VCaP (cell line): ENCODE results near the gene WWTR1.

Experiments
- H3K27ac ChIP-seq: fragments of 450-650 bp; 2 replicates; pipeline ENCODE4 v1.5.1; 2017
- CTCF ChIP-seq: fragments of 450-650 bp; conservative IDR thresholded peaks from 2 replicates; pipeline ENCODE4 v1.5.1; 2017; ENCODE audit warnings: mild to moderate bottlenecking, moderate library complexity

WWTR1 gene

DNA sequence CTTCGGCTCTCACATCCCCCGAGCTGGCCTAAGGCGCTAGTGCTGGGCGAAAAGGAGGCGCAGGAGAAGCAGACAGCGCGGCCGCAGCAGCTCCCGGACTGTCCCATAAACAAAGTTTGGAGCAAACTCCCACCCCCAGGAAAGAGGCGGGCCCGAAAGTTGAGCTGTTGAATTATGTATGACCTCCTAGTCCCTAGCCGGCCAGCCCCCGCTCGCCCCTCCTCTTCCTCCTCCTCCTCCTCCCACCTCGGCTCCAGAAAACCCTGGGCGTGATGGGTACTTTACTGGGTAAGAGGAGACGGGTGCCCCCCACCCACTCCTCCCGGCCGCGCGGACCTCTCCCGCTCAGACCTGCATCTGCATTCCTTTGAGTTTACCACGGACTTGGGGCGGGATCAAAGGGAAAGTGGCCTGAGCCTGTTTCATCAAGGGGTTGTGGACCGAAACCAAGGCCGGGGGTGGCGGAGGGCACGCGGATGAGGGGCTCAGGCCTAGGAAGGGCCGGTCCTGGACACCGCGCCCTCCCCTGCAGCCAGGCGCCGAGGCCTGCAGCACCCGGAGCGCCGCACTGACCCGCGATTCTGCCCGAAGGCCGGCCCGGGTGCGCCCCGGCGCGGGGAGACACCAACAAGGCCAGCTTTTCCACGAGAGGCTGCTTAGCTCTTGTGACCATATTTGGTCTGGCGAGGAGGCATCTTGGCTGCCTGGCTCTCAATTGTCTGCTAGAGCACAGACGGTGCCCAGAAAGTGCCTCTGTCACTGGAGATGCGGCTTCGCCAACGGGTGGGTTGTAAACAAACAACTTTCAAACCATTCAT, at the start of gene WWTR1:
Gene WWTR1 (minus strand): TSS at position 100 of the 818 bp plus-strand sequence. CDS start 719 bp downstream, outside the sequence.
- TF ChIP-seq CTCF = 0 out of 2 replicates have a peak, but pooled peaks have one; percentile 17
- H3K27ac ChIP-seq = peak within 1 kb of the TSS; percentile 86

DNA sequence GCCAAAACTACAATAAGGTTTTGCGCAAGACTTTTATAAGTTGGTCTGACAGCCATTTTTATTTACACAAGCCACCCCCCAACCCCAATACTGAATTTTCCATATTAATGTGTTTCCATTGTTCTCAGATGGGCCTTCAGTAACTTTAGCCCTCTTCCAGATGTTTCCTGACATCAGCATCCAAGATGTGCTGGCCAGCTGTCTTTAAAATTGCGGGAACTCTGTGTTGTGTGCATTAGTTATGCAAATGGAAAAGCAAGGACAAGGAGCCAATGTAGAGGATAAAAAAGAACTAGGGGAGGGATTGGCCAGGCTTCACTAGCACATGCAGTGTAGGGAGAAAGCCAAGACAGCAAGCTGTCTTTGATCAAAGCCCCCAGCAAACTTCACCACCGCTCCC, 49.1 kb upstream of the WWTR1 start:
- TF ChIP-seq CTCF = no peak
- H3K27ac ChIP-seq = no peak overlapping the region

GRCh38 chr3:149705416-149705815, 47.6 kb upstream of the WWTR1 start:
- no peak for TF ChIP-seq CTCF
- H3K27ac ChIP-seq = no peak overlapping the region

DNA sequence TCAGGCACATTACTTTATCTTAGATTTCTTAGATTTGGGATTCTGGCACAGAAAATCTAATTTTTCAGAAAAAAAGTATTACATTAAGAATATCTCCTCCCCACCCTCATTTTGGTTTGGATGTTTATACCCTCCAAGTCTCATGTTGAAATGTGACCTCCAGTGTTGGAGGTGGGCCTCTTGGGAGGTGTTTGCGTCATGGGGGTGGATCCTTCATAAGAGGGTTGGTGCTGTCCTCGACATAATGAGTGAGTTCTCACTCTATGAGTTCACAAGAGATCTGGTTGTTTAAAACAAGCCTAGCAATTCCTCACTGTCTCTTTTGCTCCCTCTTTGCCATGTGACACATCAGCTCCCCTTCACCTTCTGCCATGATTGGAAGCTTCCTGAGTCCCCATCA, 45.6 kb upstream of the WWTR1 start:
- no peak overlapping the region for H3K27ac ChIP-seq
- no peak for TF ChIP-seq CTCF

DNA sequence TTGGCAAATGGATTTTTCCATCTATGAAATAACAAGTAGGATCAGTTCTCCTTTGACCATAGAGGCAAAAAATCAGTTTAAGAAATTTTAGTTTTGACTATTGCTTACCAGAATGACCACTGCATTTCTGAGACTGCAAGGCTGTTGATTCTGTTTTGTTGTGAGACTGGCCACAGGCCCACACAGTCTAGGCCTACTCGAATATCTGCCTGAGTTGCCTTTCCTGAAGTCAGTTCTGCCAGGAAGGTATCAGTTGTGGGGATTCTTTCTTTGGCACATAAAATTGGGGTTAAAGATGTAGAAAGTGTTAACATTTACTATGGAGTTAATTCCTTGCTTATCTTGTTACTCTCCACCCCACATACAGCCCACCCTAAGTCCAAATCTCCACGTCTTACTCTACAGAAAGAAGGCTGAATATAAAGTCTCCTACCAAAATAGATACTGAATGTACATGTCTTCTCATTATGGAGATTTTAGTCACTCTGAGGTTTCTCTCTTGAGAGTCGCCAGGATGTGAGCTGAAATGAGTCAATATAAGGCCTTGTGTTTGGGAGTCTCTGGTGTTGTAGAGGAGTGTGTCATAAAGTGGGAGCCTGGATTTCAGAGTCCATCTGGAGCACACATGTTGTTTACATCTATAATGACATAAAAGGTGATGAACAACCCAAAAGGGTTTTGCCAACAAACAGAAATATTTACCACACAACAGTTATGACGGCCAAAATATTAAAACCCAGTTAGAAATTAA, 45.0 kb upstream of the WWTR1 start:
- no peak for TF ChIP-seq CTCF
- H3K27ac ChIP-seq = no peak overlapping the region

- no peak for TF ChIP-seq CTCF
- no peak overlapping the region for H3K27ac ChIP-seq
Observed at GRCh38 chr3:149701977-149702350, 44.1 kb upstream of the WWTR1 start.

DNA sequence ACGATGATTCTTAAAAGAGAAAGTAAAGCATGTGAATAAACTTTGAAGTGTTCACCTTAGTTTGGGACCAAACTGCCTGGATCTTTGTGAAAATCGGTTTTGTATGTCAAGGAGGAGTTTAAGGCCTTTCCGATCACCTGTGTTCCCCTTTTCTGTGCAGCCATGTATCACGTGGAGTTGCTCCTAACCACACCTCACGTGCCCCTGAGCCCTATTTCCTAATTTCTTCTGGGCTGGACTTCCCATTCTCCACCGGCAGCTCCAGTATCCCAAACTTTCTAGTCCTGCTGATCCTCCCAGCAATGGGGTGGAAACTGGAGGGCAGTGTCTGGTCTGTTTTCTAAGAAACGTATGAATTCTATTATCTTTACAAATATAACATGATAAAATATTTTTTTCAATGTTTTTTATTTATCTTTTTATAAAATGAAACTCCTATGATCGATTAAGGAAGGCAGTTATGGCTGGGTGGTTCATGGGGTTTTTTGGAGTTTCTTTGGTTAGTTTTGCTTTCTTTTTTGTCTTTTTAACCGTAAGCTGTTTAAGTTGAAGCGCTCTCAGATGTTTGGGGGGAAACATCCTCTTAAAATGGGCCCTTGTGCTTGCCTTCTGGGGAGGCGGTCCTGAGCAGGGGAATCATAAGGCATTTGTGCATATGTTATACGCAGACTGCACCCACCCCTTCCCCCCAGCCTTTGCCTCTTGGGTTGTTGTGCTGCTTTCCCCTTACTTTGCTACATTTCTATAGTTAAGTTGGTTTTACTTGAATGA, 43.6 kb upstream of the WWTR1 start:
- no peak overlapping the region for H3K27ac ChIP-seq
- TF ChIP-seq CTCF = no peak
